Osteoblast (primary cell): ENCODE data around the gene MYO3A. TPM values are rescaled to one million over a fixed set of nuclear protein-coding genes. Genes with fewer than 3 reads are reported as not detected.
A peak's percentile ranks its signal among the peaks of the same experiment; 100 is the strongest.

Experiments
- DNase-seq: peaks from one replicate; pipeline ENCODE4 v3.0.0; 2011; ENCODE audit warnings: low spot score, mixed read lengths; ENCODE audit not compliant: insufficient read length; ENCODE audit errors: missing footprints
- H2AFZ ChIP-seq: 2 replicates; pipeline ENCODE4 v1.6.0; 2011; ENCODE audit warnings: mild to moderate bottlenecking, low read length
- H3K27ac ChIP-seq: 2 replicates; pipeline ENCODE4 v1.5.1; 2011; ENCODE audit warnings: mild to moderate bottlenecking, low read depth, low read length, moderate library complexity
- H3K27me3 ChIP-seq: 2 replicates; pipeline ENCODE4 v1.6.0; 2012; ENCODE audit warnings: mild to moderate bottlenecking, control low read depth, inconsistent platforms, low read length, moderate library complexity; ENCODE audit not compliant: insufficient read depth
- H3K36me3 ChIP-seq: 2 replicates; pipeline ENCODE4 v1.5.1; 2011; ENCODE audit warnings: mild to moderate bottlenecking, low read length, control low read depth, moderate library complexity; ENCODE audit not compliant: insufficient read depth
- H3K4me1 ChIP-seq: 2 replicates; pipeline ENCODE4 v1.5.1; 2011; ENCODE audit warnings: mild to moderate bottlenecking, low read length, control low read depth, moderate library complexity; ENCODE audit not compliant: insufficient read depth
- H3K4me2 ChIP-seq: 2 replicates; pipeline ENCODE4 v1.6.0; 2011; ENCODE audit warnings: mild to moderate bottlenecking, low read length; ENCODE audit not compliant: insufficient read depth
- H3K4me3 ChIP-seq: fragments of 200-600 bp; sonication (generic); 3 replicates; pipeline ENCODE4 v1.5.1; 2012; ENCODE audit warnings: mild to moderate bottlenecking, low read length, inconsistent platforms; ENCODE audit not compliant: insufficient read depth
- H3K79me2 ChIP-seq: 2 replicates; pipeline ENCODE4 v1.6.0; 2012; ENCODE audit warnings: mild to moderate bottlenecking, low read length, control low read depth, inconsistent platforms; ENCODE audit not compliant: insufficient read depth
- H3K9me3 ChIP-seq: 2 replicates; pipeline ENCODE4 v1.5.1; 2011; ENCODE audit warnings: low read depth, low read length, control low read depth
- H4K20me1 ChIP-seq: 2 replicates; pipeline ENCODE4 v1.6.0; 2012; ENCODE audit warnings: mild to moderate bottlenecking, low read length, control low read depth; ENCODE audit not compliant: insufficient read depth
- CTCF ChIP-seq: IDR thresholded peaks from 2 replicates; pipeline ENCODE4 v1.5.1; 2011; ENCODE audit warnings: mild to moderate bottlenecking, low read depth, low read length, moderate library complexity; ENCODE audit errors: extremely low read depth
- total RNA-seq: library from RNA; depleted of rRNA; stranded (reverse); fragments of >200 nt; gene quantifications from 2 replicates; pipeline ENCODE4 v1.2.3, GENCODE V29; 2012

The MYO3A gene
- total RNA-seq, 1 donor, result not detected

- no peaks in the 10 kb centered on the region for H3K36me3 ChIP-seq
- H3K4me3 ChIP-seq, result no peak overlapping the region
- no peak for TF ChIP-seq CTCF
These were observed 238.1 kb downstream of the MYO3A start for GRCh38 chr10:26172131-26172530.

GRCh38 chr10:26173837-26174236 lies 239.8 kb downstream of the MYO3A start:
- H3K4me2 ChIP-seq, result no peak overlapping the region
- no peaks in the 10 kb centered on the region for H3K36me3 ChIP-seq

More at GRCh38 chr10:26172131-26172530, 238.1 kb downstream of the MYO3A start:
- DNase-seq, result no peak
- Histone ChIP-seq H3K27me3 (no peaks in the 10 kb centered on the region), H3K27ac (no peak overlapping the region), H4K20me1 (no peaks in the 10 kb centered on the region), H3K79me2 (no peaks in the 10 kb centered on the region), H3K4me2 (no peak overlapping the region), H3K4me1 (no peaks in the 10 kb centered on the region), H3K9me3 (no peaks in the 10 kb centered on the region), H2AFZ (no peak overlapping the region)

DNA sequence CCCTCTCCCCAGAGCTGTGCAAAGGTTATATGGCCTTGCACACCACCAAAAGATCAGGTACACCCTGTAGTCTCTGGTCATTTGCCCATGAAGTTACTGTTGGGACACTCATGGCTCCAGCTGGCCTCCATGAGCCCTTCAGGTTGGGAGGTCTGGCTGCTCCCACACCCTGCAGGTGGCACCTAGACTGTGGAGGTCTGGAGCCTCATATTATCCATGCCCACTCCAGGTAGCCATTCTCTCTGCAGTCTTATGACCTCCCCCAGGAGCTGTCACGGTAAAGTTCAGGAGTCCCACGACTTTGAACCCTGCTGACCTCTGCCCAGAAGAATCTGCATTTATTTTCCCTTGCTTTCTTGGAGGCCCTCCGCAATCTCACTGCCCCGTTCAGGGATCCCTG lies 243.3 kb downstream of the MYO3A start:
- Histone ChIP-seq H3K27me3 (no peaks in the 10 kb centered on the region), H3K4me1 (no peaks in the 10 kb centered on the region), H3K27ac (no peak overlapping the region), H4K20me1 (no peaks in the 10 kb centered on the region), H2AFZ (no peak overlapping the region), H3K4me2 (no peak overlapping the region), H3K9me3 (no peaks in the 10 kb centered on the region), H3K36me3 (no peaks in the 10 kb centered on the region), H3K79me2 (no peaks in the 10 kb centered on the region), H3K4me3 (no peak overlapping the region)
- no peak for TF ChIP-seq CTCF
- DNase-seq, result peak; percentile 4

More at GRCh38 chr10:26173837-26174236, 239.8 kb downstream of the MYO3A start:
- H3K4me1 ChIP-seq, result no peaks in the 10 kb centered on the region
- H3K79me2 ChIP-seq, result no peaks in the 10 kb centered on the region
- H4K20me1 ChIP-seq, result no peaks in the 10 kb centered on the region
- no peak for DNase-seq
- H3K9me3 ChIP-seq, result no peaks in the 10 kb centered on the region
- H3K4me3 ChIP-seq, result no peak overlapping the region
- no peak overlapping the region for H3K27ac ChIP-seq
- no peak overlapping the region for H2AFZ ChIP-seq
- TF ChIP-seq CTCF, result no peak
- H3K27me3 ChIP-seq, result no peaks in the 10 kb centered on the region

DNA sequence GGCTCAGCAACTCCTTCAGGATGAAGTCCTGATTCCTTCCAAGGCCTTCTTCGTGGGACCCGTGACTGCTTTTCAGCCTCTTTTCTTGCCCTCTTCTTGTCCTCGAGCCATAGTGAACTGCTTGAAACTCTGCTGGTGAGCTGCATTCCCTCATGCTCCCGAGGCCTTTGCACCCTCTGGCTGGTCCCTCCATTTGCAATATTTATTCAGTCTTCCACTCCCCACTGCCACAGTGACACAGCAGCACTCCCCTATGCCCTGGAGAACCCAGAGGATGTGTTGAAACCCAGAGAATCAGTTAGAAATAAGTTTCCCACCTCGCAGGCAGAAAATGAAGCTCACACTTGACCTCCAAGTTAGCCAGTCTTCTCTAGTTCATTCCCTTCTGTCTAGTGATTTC lies 260.2 kb downstream of the MYO3A start:
- no peak overlapping the region for H3K4me3 ChIP-seq
- no peak overlapping the region for H2AFZ ChIP-seq
- H3K27ac ChIP-seq, result no peak overlapping the region
- no peaks in the 10 kb centered on the region for H3K4me1 ChIP-seq
- no peaks in the 10 kb centered on the region for H4K20me1 ChIP-seq
- no peak for DNase-seq
- no peaks in the 10 kb centered on the region for H3K79me2 ChIP-seq
- H3K27me3 ChIP-seq, result no peaks in the 10 kb centered on the region
- no peak for TF ChIP-seq CTCF
- no peaks in the 10 kb centered on the region for H3K36me3 ChIP-seq
- no peak overlapping the region for H3K4me2 ChIP-seq
- no peaks in the 10 kb centered on the region for H3K9me3 ChIP-seq
